HG03108 (cell line): Measurements from ENCODE around the gene ZNF597.

Experiments used
- ATAC-seq: cut with Tn5 transposase; IDR thresholded peaks from one replicate; pipeline ENCODE4 v1.9.1; 2021; ENCODE audit warnings: moderate library complexity; ENCODE audit not compliant: unreplicated experiment

ZNF597 gene, protein sequence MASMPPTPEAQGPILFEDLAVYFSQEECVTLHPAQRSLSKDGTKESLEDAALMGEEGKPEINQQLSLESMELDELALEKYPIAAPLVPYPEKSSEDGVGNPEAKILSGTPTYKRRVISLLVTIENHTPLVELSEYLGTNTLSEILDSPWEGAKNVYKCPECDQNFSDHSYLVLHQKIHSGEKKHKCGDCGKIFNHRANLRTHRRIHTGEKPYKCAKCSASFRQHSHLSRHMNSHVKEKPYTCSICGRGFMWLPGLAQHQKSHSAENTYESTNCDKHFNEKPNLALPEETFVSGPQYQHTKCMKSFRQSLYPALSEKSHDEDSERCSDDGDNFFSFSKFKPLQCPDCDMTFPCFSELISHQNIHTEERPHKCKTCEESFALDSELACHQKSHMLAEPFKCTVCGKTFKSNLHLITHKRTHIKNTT

DNA sequence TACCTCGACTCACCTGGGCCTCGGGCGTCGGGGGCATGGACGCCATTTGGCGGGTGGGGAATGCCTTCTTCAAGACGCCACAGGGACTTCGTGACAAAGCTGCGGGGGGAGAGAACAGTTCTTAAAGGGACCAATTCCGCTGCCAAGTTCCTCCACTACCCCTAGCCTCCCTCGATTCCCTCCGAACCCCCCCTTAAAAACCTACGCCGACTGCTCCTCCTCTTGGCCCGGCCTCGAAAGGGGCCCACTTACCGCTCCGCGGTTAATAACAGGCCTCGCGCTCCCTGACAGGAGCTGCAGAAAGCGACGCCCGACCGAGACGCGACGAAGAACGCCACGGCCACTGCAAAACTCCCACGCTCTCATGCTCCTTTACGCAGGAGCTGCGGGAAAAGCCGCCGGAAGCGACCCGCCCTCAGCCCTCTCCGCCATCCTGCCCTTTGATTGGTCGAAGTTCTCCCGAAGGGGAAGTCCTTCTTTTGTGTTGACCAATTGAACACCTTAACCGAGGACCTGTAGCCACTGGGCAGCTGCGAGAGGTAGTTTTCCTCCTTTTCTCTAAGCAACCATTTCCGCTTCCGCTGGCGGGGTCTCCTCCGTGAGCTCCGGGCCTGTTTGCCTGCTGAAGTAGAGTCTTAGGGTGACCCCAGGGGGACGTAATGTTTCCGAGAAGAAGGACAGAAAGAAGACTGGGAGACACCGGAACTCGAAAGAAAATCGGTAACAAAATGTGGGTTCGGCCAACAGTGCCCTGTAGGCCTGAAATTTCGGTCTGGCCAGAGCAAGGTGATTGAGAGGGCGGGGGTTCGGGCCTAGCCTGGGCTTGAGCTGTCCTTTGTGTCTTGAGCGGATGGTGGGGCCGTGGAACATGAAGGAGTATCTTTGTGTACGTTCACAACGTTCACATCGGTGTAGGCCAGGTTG lies at the start of gene ZNF597, which contains the start of gene NAA60:
Gene ZNF597 (minus strand): TSS at position 397 of the 924 bp plus-strand sequence. CDS start 351 bp downstream, at position 46.
Gene NAA60 (plus strand): TSS at position 573 of the 924 bp plus-strand sequence. CDS start 32,548 bp downstream, outside the sequence.
- peak; percentile 89 for ATAC-seq

DNA sequence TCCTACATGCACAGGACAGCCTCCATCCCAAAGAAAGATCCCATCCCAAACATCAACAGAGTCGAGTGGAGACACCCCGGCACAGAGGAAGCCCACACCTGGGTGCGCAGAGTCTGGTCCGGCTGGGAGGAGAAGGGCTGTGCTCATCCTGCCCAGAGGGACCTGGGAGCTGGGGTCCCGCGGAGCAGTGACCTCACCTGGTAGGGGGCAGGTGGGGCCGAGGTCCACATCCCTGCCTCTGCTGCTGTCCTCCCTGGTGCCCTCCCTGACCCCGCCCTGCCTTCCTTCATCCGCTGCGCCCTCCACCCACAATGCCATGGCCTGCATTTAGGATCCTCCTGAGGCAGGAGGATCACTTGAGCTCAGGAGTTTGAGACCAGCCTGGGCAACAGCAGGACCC lies 49.1 kb upstream of the ZNF597 start:
- ATAC-seq: no peak

DNA sequence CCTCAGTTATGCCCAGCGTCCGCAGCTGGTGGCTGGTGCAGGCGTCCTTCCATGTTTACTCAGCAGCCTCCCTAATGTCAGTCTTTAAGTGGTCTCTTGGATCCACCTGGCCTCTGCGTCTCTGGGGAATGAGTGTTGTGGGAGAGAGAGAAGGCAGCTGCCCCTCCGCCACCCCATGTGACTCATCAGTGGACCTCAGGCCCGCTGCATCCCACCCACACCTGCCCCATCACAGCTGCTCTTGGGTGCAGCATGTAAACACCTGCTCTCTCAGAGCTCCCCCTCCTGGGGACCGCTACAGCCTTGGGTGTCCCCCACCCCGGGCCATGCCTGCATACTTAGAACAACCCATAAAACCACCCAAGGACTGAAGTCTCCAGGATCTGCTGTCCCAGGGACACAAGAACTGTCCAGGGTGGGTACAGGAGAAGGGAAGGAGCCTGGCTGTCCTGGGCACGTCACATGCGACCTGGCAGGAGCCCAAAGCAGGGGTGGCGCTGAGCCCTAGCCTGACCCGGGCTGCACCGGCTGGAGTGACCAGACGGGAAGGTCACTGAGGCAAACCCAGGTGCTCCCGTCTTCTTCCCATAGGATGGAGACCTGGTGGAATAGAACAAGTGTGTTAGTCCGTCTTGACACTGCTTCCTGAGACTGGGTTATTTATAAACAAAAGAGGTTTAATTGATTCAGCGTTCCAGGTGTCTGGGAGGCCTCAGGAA lies 47.8 kb upstream of the ZNF597 start:
- no peak for ATAC-seq

DNA sequence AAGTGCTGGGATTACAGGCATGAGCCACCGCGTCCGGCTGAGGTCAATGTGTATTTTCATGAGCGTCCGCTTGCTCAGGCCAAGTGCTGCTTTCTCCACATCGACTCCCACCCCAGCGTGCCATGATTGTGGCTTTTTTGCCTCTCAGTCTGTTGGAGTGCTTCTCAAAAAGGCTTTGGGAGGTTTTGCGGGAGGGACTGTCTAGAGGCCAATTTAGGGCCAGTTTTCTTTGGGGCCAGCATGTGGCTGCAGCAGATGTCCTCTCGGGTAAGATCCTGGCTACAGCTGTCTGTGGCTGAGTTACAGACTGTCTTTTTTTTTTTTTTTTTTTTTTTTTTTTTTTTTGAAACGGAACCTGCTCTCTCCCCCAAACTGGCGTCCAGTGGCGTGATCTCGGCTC lies 45.5 kb upstream of the ZNF597 start:
- no peak for ATAC-seq

DNA sequence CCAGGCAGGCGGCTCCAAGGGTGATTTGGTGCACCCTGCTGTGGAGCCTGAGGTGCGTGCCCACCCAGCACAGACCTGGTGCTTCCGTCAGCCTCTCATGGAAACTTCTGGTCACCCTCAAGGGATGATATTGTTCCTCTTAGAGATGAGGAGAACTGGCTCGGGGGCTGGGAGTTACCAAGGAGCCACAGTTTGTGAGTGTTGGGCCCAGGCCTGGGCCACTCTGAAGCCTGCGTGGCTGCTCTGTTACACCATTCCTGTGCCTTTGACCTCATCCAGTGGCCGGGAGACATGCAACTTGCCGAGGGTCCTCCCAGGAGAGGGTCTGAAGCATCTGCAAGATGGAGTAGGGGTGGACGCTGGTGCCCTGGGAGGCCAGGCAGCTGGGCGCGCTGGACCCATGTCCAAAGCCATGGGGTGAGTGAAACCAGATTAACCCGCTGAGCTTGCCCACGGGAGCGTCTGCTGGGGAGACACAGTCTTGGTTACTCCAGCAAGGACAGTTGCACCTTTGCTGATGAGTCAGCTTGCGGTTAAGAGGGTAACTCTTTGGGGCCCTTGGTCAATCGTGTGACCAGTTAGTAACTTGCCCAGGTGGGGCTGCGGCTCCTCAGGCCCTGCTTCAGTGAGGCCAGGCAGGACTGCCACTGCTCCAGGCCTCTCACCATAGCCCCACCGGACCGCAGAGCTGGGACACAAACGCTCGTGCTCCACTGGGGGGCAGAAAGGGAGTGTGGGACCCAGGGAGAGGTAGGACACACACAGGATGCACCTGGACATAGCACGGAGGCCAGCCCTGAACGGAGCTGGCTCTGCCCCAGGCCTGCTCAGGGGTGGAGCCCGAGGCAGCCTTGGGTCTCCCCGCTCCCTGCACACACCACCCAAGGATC lies 44.5 kb upstream of the ZNF597 start:
- ATAC-seq: no peak

DNA sequence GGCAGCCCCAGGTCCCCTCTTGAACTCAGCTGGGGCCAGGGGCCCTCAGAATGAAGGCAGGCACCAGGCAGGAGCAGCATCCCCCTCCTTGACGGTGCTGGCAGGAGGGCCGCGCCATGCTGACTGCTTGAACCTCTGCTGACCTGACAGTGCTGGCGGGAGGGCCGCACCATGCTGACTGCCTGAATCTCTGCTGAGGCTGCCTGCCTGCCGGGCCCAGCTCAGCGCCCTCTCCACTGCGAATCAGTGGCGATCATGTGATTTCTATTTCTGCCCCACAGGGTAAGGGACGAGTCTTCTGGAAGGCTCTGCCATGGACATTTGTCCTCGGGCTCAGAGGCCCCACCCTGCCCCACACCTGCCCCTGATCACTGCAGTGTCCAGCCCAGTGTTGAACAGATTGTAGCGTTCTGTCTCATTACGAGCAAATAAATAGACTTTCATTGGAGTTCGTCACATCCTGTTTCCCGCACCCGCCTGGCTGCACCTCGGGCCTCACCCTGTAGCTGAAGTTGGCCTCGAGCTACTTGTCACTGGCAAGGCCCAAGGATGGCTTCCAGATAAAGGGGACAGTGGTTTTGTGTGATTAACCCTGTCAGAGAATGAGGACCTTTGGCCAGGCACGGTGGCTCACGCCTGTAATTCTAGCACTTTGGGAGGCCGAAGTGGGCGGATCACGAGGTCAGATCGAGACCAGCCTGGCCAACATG lies 43.4 kb upstream of the ZNF597 start:
- ATAC-seq: no peak

DNA sequence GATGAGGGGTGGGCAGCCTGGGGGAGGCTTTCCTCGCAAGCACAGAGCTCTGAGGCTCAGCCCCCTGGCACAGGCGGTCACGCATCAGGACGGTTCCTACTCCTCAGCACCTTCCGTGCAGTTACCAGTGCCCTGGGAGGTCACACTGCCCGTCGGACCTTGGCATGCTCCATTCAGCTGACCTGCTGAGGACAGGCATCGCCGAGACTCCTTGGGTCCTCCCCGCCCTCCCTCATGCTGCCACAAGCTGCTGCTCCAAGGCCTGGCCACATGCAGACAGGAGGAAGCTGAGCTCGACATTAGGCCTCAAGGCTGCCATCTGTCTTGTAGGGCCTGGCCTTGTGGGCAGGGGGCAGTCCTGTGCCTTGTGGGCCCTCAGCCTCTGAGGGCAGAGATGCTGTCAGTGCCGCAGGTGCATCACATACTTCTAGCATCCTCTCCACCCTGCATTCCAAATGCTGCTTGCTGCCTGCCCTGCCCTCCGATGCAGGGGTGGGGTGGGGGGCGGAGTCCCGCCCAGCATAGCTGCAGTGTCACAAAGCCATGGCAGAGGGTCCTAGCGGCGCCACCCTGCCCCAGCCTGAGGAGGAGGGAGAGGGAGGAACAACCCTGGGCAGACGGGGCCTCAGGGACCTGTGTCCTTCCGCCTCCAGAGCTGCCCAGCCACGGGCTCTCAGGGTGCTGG lies 42.7 kb upstream of the ZNF597 start:
- ATAC-seq: no peak

DNA sequence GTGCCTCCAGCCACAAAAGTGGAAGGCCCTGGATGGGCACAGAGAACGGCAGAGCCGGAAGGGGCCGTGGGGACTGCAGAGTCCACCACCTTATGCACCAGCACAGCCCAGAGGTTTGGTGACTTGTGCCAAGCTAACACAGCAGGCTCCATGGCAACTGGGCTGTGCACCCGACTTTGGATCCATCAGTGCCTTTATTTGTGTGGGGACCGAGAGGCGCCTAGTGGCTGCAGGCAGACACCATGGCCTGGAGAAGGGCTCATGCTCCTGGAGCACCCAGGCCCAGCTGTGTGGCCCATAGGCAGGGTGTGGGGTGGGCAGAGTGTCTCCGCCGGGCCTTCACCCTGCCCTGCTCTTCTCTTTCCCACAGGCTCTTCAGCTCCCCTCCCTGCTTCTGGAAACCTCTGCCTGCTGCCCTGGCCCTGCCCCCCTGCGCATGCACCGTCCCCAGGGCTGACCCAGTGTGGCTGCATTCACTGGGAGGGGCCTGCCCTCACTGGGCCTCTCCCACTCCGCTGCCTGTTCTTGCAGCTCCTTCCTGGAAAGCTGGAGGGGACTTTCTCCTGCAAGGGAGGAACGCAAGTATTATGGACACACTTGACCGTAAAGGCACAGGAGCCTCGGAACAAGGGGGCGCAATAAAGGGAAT lies 41.9 kb upstream of the ZNF597 start:
- no peak for ATAC-seq

DNA sequence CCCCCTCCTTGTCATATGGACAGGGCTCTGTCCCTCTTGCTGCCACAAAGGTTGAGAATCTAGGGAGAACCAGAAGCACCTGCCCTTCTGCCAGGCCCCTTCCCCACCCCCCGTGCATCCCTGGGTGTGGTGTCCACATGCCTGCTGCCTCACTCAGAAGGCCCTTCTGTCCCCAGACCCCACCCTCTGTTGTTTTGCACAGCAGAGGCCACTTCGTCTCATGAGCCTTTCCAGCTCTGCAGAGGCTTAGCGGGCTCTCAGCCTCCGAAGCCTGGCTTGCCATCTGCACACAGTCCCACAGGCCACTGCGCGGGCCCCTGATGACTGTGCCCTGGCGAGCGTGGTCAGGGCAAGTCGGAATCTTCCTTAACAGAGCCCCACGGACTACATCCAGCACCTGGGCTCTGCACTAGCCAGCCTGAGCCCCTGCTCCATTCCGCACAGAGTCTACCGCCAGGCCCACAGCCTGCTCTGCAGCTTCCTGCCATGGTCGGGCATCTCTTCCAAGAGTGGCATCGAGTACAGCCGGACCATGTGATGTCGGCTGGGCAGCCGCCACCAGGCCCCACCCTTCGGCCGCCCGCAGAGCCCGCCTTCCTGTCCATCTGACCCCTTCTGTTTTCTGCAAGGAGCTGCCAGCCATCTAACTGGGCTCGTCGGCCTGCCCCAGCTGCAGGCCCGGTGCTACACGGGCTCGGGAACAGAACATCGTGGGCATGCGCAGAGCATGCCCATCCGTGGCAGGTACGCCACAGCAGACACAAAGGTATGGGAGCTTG lies 41.2 kb upstream of the ZNF597 start:
- no peak for ATAC-seq

DNA sequence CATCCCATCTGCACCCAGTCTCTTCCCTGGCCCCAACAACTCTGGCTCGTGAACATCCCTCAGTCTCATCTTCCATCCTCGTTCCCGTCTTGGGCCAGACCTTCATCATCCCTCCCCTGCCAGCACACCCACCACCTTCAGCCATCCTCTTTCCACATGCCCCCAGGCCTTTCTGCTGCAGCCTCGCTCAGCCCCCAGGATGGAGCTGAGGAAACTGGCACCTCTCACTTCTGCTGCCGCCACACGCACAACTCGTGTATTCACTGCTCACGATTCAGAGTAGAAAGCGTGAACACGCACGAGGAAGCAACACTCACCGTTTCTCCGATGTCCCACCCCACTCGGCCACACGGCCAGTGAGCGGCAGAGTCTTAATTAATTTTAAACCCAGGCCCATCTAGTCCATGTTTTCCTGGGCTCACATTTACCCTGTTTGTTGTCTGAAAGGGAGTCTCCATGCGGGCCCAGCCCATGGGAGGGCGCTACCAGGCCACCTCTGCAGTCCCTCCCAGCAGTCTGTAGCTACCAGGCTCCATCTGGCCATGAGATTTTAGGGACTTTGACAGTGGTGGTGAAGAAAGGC lies 39.4 kb upstream of the ZNF597 start:
- no peak for ATAC-seq

DNA sequence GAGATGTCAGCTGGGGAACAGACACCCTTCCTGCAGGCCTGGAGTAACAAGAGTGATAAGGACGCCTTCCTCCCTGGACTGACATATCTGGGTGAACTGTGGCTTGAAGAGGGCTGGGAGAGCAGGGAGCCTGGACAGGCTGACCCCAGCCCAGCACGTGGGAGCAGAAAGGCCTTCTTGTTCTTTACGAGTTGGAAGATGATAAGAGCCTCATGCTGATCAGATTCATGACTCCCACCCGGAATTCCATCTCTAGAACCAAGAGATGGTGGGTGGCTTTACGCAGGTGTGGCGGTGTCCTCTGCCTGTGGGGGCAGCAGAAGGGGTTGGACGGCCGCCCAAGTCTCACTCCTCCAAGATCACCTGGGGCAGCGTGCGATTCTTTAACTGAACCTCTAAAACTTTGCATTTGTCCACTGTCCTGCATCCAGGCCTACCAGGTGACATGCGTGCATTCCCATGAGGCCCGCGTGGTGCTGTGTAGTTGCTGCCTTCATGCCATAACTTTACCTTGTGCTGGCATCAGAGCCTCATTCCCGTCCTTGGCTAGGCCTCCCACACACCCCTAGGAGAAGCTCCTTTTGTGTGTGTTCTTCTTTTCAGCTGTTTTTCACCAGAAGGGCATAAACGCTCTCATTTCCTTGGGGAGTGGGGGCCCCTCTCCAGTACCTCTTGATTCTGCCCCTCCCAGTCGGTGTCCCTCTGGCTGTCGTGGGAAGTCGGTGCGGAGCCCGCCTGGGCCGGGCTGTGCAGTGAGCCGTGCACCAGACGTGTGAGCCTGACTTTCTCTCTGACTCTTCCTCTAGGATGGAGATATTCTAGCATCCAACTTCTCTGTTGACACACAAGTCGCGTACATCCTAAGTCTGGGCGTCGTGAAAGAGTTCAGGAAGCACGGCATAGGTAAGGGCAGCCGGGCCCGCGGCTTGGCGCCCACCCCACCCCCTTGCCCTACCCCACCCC lies 38.7 kb upstream of the ZNF597 start:
- ATAC-seq: no peak

DNA sequence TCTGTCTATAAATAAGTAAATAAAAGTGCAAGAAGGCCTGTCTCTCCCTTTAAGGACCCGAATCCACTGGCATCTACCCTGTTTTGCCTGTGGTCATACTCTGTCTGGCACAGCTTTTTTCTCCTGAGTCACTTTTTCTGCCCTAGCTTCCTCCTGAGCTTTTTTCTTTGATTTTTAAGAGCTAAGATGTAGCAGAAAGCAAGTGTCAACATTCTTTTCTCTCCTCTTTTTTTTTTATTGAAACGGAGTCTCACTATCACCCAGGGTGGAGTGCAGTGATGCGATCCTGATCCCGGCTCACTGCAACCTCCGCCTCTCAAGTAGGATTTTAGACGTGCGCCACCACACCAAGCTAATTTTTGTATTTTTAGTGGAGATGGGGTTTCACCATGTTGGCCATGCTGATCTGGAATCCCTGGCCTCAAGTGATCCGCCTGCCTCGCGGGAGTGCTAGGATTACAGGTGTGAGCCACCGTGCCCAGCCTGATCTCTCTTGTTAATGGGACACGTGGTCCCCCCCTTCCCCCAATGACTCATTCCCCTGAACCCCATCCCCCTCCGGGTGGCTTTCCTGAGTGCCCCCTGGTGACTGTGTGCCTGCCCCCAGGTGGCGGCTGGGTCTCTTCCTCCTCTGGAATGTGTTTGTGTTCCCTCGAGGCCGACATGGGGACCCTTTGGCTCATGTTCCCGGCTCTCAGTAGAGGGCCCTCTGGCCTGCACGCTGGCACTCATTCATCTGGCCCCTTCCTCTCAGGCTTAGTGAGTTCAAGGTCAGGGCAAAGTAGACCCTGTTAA lies 37.8 kb upstream of the ZNF597 start:
- ATAC-seq: no peak

DNA sequence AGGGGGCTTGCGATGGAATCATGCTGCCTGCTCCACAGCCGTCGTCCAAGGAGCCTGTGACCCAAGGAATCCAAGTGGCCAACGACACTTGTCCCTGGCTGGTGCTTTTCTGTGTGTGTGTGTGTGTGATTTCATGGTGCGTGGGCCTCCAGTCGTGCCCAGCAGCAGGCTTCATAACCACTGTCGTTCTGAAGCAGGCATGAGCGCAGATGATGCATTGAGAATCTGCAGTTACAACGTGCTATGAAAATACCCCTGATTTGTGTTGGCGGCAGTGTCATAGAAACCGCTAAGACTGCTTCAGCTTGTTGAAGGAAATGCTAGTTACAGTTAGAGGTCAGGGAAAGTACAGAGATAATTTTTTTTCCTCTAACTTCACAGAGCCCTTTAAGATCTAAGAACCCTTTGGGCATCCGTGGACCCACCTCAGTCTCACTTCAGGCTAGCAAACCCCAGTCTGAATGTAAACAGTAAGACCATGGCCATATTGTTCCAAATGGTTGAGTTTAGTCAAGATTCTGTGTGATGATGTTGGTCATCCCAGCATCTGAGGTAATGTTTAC lies 36.4 kb upstream of the ZNF597 start:
- ATAC-seq: no peak

DNA sequence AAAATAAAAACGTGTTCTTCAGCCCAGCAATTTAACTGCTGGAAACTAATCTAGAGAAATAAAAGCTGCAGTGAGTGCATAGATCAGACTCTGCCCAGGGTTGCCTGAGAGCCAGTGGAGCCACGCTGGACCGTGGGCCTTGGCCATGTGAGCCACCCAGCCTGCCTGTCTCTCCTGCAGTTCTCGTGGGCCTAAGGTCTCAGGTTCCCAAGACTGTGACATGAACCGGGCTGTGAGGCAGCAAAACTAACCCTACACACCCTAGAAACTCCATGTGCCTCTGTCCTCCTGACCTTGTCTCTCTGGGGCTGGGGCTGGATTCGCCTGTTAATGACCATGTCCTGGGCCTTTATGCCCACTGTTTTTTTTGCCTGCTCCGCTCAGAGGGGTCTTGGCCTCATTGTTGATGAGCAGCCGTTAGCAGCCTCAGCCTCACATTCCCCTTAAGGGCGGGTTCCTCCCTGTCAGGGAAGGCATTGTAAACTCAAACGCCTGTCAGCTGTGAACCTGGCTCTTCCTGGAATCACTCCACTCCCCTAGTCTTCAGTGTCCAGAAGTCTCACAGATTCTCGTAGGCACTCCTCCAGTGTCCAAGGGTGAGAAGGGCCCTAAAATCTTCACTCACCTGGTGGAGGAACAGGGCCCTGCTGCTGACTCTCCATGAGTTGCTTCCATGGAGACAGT lies 35.1 kb upstream of the ZNF597 start:
- no peak for ATAC-seq
